Measurements from ENCODE around the gene HPS1.
"Not testable (repeated sequence)": the region's sequence is repeated elsewhere in the genome, so short reads cannot be mapped to it uniquely, and the experiment has no call there.

The HPS1 gene

GRCh38 chr10:98388101-98388655 is 58.6 kb downstream of the HPS1 start:
- no peak for DNase-seq

GRCh38 chr10:98384531-98385133 is 62.1 kb downstream of the HPS1 start:
- no peak for DNase-seq

- DNase-seq: no peak
Observed at GRCh38 chr10:98383869-98384268, 62.9 kb downstream of the HPS1 start.

- DNase-seq: not testable (repeated sequence)
Observed at GRCh38 chr10:98383134-98383667, 63.5 kb downstream of the HPS1 start.

- no peak for DNase-seq
Observed at GRCh38 chr10:98382691-98383101, 64.0 kb downstream of the HPS1 start.

GRCh38 chr10:98380493-98381339 is 66.0 kb downstream of the HPS1 start:
- DNase-seq: no peak

GRCh38 chr10:98378722-98379121 is 68.0 kb downstream of the HPS1 start:
- DNase-seq: no peak

GRCh38 chr10:98377536-98377935 is 69.2 kb downstream of the HPS1 start:
- DNase-seq: no peak

GRCh38 chr10:98377001-98377400 is 69.7 kb downstream of the HPS1 start:
- no peak for DNase-seq

GRCh38 chr10:98376485-98376884 is 70.2 kb downstream of the HPS1 start:
- DNase-seq: no peak

GRCh38 chr10:98374217-98374985 is 72.3 kb downstream of the HPS1 start:
- DNase-seq: no peak

GRCh38 chr10:98373260-98374040 is 73.3 kb downstream of the HPS1 start:
- no peak for DNase-seq

GRCh38 chr10:98370831-98371820 is 75.6 kb downstream of the HPS1 start:
- no peak for DNase-seq

- peak in 1 of 2 experiments; percentile 21 for DNase-seq
Observed at GRCh38 chr10:98369801-98370200, 76.9 kb downstream of the HPS1 start.

GRCh38 chr10:98368644-98369043 is 78.1 kb downstream of the HPS1 start:
- no peak for DNase-seq

- peak; percentile 19 to 59 for DNase-seq
Observed at GRCh38 chr10:98367604-98368451, 78.9 kb downstream of the HPS1 start.
